IMR-90 (cell line): ENCODE measurements around the gene IGSF8. TPM values are rescaled to one million over a fixed set of nuclear protein-coding genes. Genes with fewer than 3 reads are reported as not detected.

Experiments used
- ATAC-seq: fragments of 200-7000 bp; cut with Tn5 transposase; 2 replicates; pipeline ENCODE4 v1.9.1; 2020; ENCODE audit warnings: low read depth, mild to moderate bottlenecking, moderate library complexity
- BruUV-seq: library from RNA; stranded (reverse); fragments of 400-500 nt; replicated peaks from 2 replicates; lab custom pipeline; 2021; lab: Mats Ljungman, UMichigan
- CTCF ChIA-PET: fragments of 300-600 bp; formaldehyde crosslinking; extraction: SDS; loops from one replicate; lab custom pipeline; 2021; ENCODE audit warnings: antibody characterized with exemption; lab: Yijun Ruan, JAX
- POLR2A ChIA-PET: fragments of 300-600 bp; sonication (Branson Sonifier 250); formaldehyde crosslinking; loops from one replicate; lab custom pipeline; 2022; ENCODE audit warnings: antibody characterized with exemption; ENCODE audit not compliant: unreplicated experiment; lab: Charles Lee
- DNase-seq: peaks from one replicate; pipeline ENCODE4 v3.0.0; 2013
- H2AFZ ChIP-seq: replicated peaks from 2 replicates; pipeline ENCODE3; 2013; ENCODE audit warnings: low read length, mild to moderate bottlenecking; ENCODE audit not compliant: poor library complexity
- H2AK5ac ChIP-seq: 2 replicates; pipeline ENCODE4 v1.6.1; 2013; ENCODE audit warnings: low read depth, low read length, inconsistent platforms
- H2AK9ac ChIP-seq: replicated peaks from 2 replicates; pipeline ENCODE3; 2013; ENCODE audit warnings: mild to moderate bottlenecking, low read depth, low read length, moderate library complexity; ENCODE audit not compliant: poor library complexity
- H2BK120ac ChIP-seq: 2 replicates; pipeline ENCODE4 v1.6.1; 2013; ENCODE audit warnings: low read depth, low read length, inconsistent platforms
- H2BK15ac ChIP-seq: 3 replicates; pipeline ENCODE4 v1.6.1; 2013; ENCODE audit warnings: low read depth, low read length, inconsistent platforms
- H2BK20ac ChIP-seq: 2 replicates; pipeline ENCODE4 v1.6.1; 2013; ENCODE audit warnings: low read depth, mild to moderate bottlenecking, inconsistent platforms, low read length, moderate library complexity
- H2BK5ac ChIP-seq: 2 replicates; pipeline ENCODE4 v1.6.1; 2013; ENCODE audit warnings: mild to moderate bottlenecking, low read depth, low read length, inconsistent platforms; ENCODE audit not compliant: poor library complexity, severe bottlenecking
- H3K14ac ChIP-seq: replicated peaks from 2 replicates; pipeline ENCODE4 v1.6.1; 2013; ENCODE audit warnings: low read depth, low read length, inconsistent platforms
- H3K18ac ChIP-seq: 2 replicates; pipeline ENCODE4 v1.6.1; 2013; ENCODE audit warnings: low read depth, low read length, control low read depth
- H3K23ac ChIP-seq: 2 replicates; pipeline ENCODE4 v1.6.1; 2013; ENCODE audit warnings: low read depth, low read length, inconsistent platforms
- H3K27ac ChIP-seq: 2 replicates; pipeline ENCODE4 v1.5.1; 2013; ENCODE audit warnings: mild to moderate bottlenecking, control low read depth, low read length; ENCODE audit not compliant: insufficient read depth
- H3K27me3 ChIP-seq: 2 replicates; pipeline ENCODE4 v1.6.1; 2013; ENCODE audit warnings: low read length; ENCODE audit not compliant: control insufficient read depth, insufficient read depth
- H3K36me3 ChIP-seq: 2 replicates; pipeline ENCODE4 v1.6.1; 2013; ENCODE audit warnings: low read length, mixed read lengths; ENCODE audit not compliant: control insufficient read depth, insufficient read depth
- H3K4ac ChIP-seq: 2 replicates; pipeline ENCODE4 v1.6.1; 2013; ENCODE audit warnings: low read depth, low read length, inconsistent platforms
- H3K4me1 ChIP-seq: 2 replicates; pipeline ENCODE4 v1.6.1; 2013; ENCODE audit warnings: low read length, mixed read lengths; ENCODE audit not compliant: control insufficient read depth, insufficient read depth
- H3K4me2 ChIP-seq: 2 replicates; pipeline ENCODE4 v1.6.1; 2013; ENCODE audit warnings: low read depth, mild to moderate bottlenecking, control low read depth, low read length, moderate library complexity
- H3K4me3 ChIP-seq: 2 replicates; pipeline ENCODE4 v1.5.1; 2013; ENCODE audit warnings: low read depth, mild to moderate bottlenecking, control low read depth, low read length, moderate library complexity; ENCODE audit not compliant: insufficient read depth
- H3K56ac ChIP-seq: 2 replicates; pipeline ENCODE4 v1.6.1; 2013; ENCODE audit warnings: low read length, inconsistent platforms; ENCODE audit not compliant: insufficient read depth; ENCODE audit errors: extremely low read depth
- H3K79me1 ChIP-seq, 2 experiments: 2 replicates each; pipeline ENCODE4 v1.6.1; 2013; ENCODE audit warnings: low read length in 2 of 2, inconsistent platforms in 1 of 2, low read depth in 1 of 2
- H3K9ac ChIP-seq: 2 replicates; pipeline ENCODE4 v1.6.1; 2013; ENCODE audit warnings: low read depth, low read length, control low read depth
- H3K9me1 ChIP-seq: 2 replicates; pipeline ENCODE4 v1.6.1; 2013; ENCODE audit warnings: low read length, inconsistent platforms; ENCODE audit not compliant: insufficient read depth
- H3K9me3 ChIP-seq: 2 replicates; pipeline ENCODE4 v1.6.1; 2013; ENCODE audit warnings: low read length; ENCODE audit not compliant: control insufficient read depth, insufficient read depth
- H4K20me1 ChIP-seq: 2 replicates; pipeline ENCODE4 v1.6.1; 2013; ENCODE audit warnings: low read length, inconsistent platforms; ENCODE audit not compliant: insufficient read depth
- H4K5ac ChIP-seq: 2 replicates; pipeline ENCODE4 v1.6.1; 2013; ENCODE audit warnings: mild to moderate bottlenecking, low read depth, low read length, control low read depth
- H4K8ac ChIP-seq, 2 experiments: 2 replicates each; pipeline ENCODE4 v1.6.1; 2013; ENCODE audit warnings: low read depth in 2 of 2, low read length in 2 of 2, control low read depth in 1 of 2, inconsistent platforms in 1 of 2
- H4K91ac ChIP-seq: 2 replicates; pipeline ENCODE4 v1.6.1; 2013; ENCODE audit warnings: low read depth, low read length, inconsistent platforms; ENCODE audit not compliant: insufficient read depth
- BHLHE40 ChIP-seq: fragments of 150-350 bp; IDR thresholded peaks from 2 replicates; pipeline ENCODE4 v1.6.1; 2016; ENCODE audit warnings: mild to moderate bottlenecking, low read depth, low read length
- CEBPB ChIP-seq: IDR thresholded peaks from 2 replicates; pipeline ENCODE4 v1.6.1; 2012; ENCODE audit warnings: low read depth, low read length, improper control_type of control experiment
- CHD1 ChIP-seq: IDR thresholded peaks from 2 replicates; pipeline ENCODE4 v1.6.1; 2012; ENCODE audit warnings: low read depth, low read length, improper control_type of control experiment
- FOS ChIP-seq: fragments of 150-350 bp; IDR thresholded peaks from 2 replicates; pipeline ENCODE4 v1.6.1; 2016; ENCODE audit warnings: low read depth, low read length
- MAFK ChIP-seq: IDR thresholded peaks from 2 replicates; pipeline ENCODE4 v1.6.1; 2012; ENCODE audit warnings: low read depth, low read length, improper control_type of control experiment
- MAZ ChIP-seq: IDR thresholded peaks from 2 replicates; pipeline ENCODE4 v1.6.1; 2012; ENCODE audit warnings: low read depth, mild to moderate bottlenecking, low read length, improper control_type of control experiment, moderate library complexity, borderline replicate concordance
- MXI1 ChIP-seq: IDR thresholded peaks from 2 replicates; pipeline ENCODE4 v1.6.1; 2012; ENCODE audit warnings: low read depth, mild to moderate bottlenecking, low read length, moderate library complexity, borderline replicate concordance
- NFE2L2 ChIP-seq: fragments of 150-350 bp; IDR thresholded peaks from 2 replicates; pipeline ENCODE4 v1.6.1; 2016; ENCODE audit warnings: low read depth, mild to moderate bottlenecking, low read length
- POLR2A ChIP-seq: IDR thresholded peaks from 2 replicates; pipeline ENCODE4 v1.6.1; 2012; ENCODE audit warnings: mild to moderate bottlenecking, low read depth, low read length
- RAD21 ChIP-seq: IDR thresholded peaks from 2 replicates; pipeline ENCODE4 v1.6.1; 2012; ENCODE audit warnings: low read length, improper control_type of control experiment
- RCOR1 ChIP-seq: IDR thresholded peaks from 2 replicates; pipeline ENCODE4 v1.6.1; 2012; ENCODE audit warnings: mild to moderate bottlenecking, low read length, improper control_type of control experiment; ENCODE audit not compliant: insufficient replicate concordance
- RFX5 ChIP-seq: IDR thresholded peaks from 2 replicates; pipeline ENCODE4 v1.8.0; 2012; ENCODE audit warnings: low read depth, mild to moderate bottlenecking, low read length, moderate library complexity
- SMC3 ChIP-seq: fragments of 150-350 bp; IDR thresholded peaks from 2 replicates; pipeline ENCODE4 v1.6.1; 2016; ENCODE audit warnings: low read depth, mild to moderate bottlenecking, antibody characterized with exemption, low read length, moderate library complexity
- WGBS, 2 experiments: methylation state at CpG; one replicate each; pipeline versions ENCODE4 v1.1.5 to v1.1.7; 2013; ENCODE audit warnings: missing lambda C conversion rate in 2 of 2; ENCODE audit not compliant: insufficient read length in 1 of 2; ENCODE audit errors: extremely low coverage in 2 of 2; 5-methylcytosine and 5-hydroxymethylcytosine counted together
- dilution Hi-C: fragments of 300-500 bp; cut with HindIII; formaldehyde crosslinking; loops from one replicate; pipeline ENCODE4 v1.14.3; 2018; ENCODE audit warnings: low sequenced_read_pairs; ENCODE audit not compliant: unreplicated experiment
- in situ Hi-C: fragments of 300-500 bp; cut with MboI; formaldehyde crosslinking; loops from 3 replicates; pipeline ENCODE4 v1.14.3; 2019; ENCODE audit warnings: low sequenced_read_pairs, inconsistent platforms, mixed read lengths
- intact Hi-C: fragments of 100-400 bp; cut with micrococcal nuclease; formaldehyde crosslinking; loops from 2 replicates; pipeline ENCODE4 v1.10.0; 2022
- polyA plus RNA-seq, 3 experiments: library from polyadenylated mRNA; depleted of rRNA; stranded (reverse); fragments of >200 nt; gene quantifications; 2 replicates each; pipeline ENCODE4 v1.2.3, GENCODE V29; 2012; ENCODE audit warnings: low replicate concordance in 1 of 3
- total RNA-seq: library from RNA; depleted of rRNA; stranded (reverse); fragments of >200 nt; gene quantifications from 2 replicates; pipeline ENCODE4 v1.2.3, GENCODE V29; 2012
- TF ChIP-seq, protein P1 (sequence below): fragments of 150-350 bp; IDR thresholded peaks from 2 replicates; pipeline ENCODE4 v1.6.1; 2016; ENCODE audit warnings: low read depth, mild to moderate bottlenecking, low read length, moderate library complexity, borderline replicate concordance
- TF ChIP-seq, protein P2 (sequence below): conservative IDR thresholded peaks from 2 replicates; pipeline ENCODE4 v1.5.1; 2012; ENCODE audit warnings: mild to moderate bottlenecking, low read depth, low read length, improper control_type of control experiment
- TF ChIP-seq, protein P3 (sequence below): fragments of 150-350 bp; IDR thresholded peaks from 2 replicates; pipeline ENCODE4 v1.6.1; 2017; ENCODE audit warnings: mild to moderate bottlenecking, antibody characterized with exemption, low read length, low read depth

IGSF8 gene
- total and polyA plus RNA-seq, 2 of the 4 experiments (the other 2 are of a cell fraction), result 8.8 to 25.2 TPM

DNA sequence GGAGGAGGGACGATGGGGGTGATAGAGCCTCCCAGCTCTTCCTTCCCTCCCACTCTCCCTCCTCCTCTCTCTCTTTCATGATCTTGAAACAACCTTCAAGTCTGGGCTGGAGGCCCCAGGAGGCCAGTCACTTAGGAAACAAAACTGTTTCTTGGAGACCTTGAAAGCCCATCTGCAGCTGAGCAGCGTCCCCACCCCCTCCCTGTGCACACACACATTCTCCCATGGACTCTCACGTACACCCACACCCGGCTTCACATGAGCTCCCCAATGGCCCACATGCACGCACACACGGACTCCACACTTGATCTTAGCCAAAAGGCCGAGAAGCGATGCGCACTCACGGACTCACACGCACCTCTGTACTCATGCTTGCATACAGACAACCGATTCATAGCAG, 13.9 kb upstream of the IGSF8 start:
- H4K5ac ChIP-seq, result no peak overlapping the region
- TF ChIP-seq RAD21 (no peak), MAZ (no peak), FOS (no peak), CHD1 (no peak), NFE2L2 (no peak), BHLHE40 (no peak), SMC3 (no peak), MAFK (no peak), CEBPB (no peak), MXI1 (no peak), RFX5 (no peak), POLR2A (no peak), RCOR1 (no peak)
- TF ChIP-seq, protein P1, sequence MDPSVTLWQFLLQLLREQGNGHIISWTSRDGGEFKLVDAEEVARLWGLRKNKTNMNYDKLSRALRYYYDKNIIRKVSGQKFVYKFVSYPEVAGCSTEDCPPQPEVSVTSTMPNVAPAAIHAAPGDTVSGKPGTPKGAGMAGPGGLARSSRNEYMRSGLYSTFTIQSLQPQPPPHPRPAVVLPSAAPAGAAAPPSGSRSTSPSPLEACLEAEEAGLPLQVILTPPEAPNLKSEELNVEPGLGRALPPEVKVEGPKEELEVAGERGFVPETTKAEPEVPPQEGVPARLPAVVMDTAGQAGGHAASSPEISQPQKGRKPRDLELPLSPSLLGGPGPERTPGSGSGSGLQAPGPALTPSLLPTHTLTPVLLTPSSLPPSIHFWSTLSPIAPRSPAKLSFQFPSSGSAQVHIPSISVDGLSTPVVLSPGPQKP, result no peak
- TF ChIP-seq, protein P2, sequence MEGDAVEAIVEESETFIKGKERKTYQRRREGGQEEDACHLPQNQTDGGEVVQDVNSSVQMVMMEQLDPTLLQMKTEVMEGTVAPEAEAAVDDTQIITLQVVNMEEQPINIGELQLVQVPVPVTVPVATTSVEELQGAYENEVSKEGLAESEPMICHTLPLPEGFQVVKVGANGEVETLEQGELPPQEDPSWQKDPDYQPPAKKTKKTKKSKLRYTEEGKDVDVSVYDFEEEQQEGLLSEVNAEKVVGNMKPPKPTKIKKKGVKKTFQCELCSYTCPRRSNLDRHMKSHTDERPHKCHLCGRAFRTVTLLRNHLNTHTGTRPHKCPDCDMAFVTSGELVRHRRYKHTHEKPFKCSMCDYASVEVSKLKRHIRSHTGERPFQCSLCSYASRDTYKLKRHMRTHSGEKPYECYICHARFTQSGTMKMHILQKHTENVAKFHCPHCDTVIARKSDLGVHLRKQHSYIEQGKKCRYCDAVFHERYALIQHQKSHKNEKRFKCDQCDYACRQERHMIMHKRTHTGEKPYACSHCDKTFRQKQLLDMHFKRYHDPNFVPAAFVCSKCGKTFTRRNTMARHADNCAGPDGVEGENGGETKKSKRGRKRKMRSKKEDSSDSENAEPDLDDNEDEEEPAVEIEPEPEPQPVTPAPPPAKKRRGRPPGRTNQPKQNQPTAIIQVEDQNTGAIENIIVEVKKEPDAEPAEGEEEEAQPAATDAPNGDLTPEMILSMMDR, result no peak
- TF ChIP-seq, protein P3, sequence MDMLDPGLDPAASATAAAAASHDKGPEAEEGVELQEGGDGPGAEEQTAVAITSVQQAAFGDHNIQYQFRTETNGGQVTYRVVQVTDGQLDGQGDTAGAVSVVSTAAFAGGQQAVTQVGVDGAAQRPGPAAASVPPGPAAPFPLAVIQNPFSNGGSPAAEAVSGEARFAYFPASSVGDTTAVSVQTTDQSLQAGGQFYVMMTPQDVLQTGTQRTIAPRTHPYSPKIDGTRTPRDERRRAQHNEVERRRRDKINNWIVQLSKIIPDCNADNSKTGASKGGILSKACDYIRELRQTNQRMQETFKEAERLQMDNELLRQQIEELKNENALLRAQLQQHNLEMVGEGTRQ, result no peak
- H3K4me3 ChIP-seq, result no peak overlapping the region
- dilution Hi-C loops, result no loop called here
- intact Hi-C loops, result no loop called here
- no peak overlapping the region for H2BK5ac ChIP-seq
- no peak overlapping the region for H3K4me2 ChIP-seq
- BruUV-seq, result no TSS peak
- H4K20me1 ChIP-seq, result no peaks in the 10 kb centered on the region
- no peak overlapping the region for H2AK5ac ChIP-seq
- no peak overlapping the region for H2BK120ac ChIP-seq
- H4K8ac ChIP-seq, result no peak overlapping the region
- no peaks in the 10 kb centered on the region for H3K79me1 ChIP-seq
- no peak overlapping the region for H3K4ac ChIP-seq
- peaks cover 58% of the 10 kb centered on the region for H3K27me3 ChIP-seq
- no peak overlapping the region for H3K23ac ChIP-seq
- no peak overlapping the region for H4K91ac ChIP-seq
- H3K4me1 ChIP-seq, result peaks cover 17% of the 10 kb centered on the region
- H2AFZ ChIP-seq, result no peak overlapping the region
- H3K14ac ChIP-seq, result no peak overlapping the region
- ChIA-PET POLR2A (no interaction called here), CTCF (interaction anchor here (0.6 kb wide), 1 partner anchor 10 kb away, joined by 5 read pairs; no protein-coding TSS in a partner anchor)
- WGBS, 2 experiments, result 86% methylated on average over 4 of the region's 12 CpGs; no CpG with 5 or more reads in 1 of the 2 experiments
- in situ Hi-C loops, result no loop called here
- H3K27ac ChIP-seq, result no peak overlapping the region
- no peak overlapping the region for H2BK20ac ChIP-seq
- H3K9me1 ChIP-seq, result no peaks in the 10 kb centered on the region; the same call in 1 of the 2 replicates
- H3K36me3 ChIP-seq, result no peaks in the 10 kb centered on the region
- no peak for DNase-seq
- no peak overlapping the region for H2AK9ac ChIP-seq
- no peak overlapping the region for H3K56ac ChIP-seq
- no peak overlapping the region for H3K18ac ChIP-seq
- no peak for ATAC-seq
- no peaks in the 10 kb centered on the region for H3K9me3 ChIP-seq
- no peak overlapping the region for H3K9ac ChIP-seq
- no peak overlapping the region for H2BK15ac ChIP-seq
